ENCODE measurements around the gene SLC35E1. TPM values are rescaled to one million over a fixed set of nuclear protein-coding genes. Genes with fewer than 3 reads are reported as not detected.
"Not testable (repeated sequence)": the region's sequence is repeated elsewhere in the genome, so short reads cannot be mapped to it uniquely, and the experiment has no call there.

The SLC35E1 gene
- total and polyA plus RNA-seq, 2 donors (not counting 3 experiments of a cell fraction or from before 2014, with no cell fraction given) = 36.0 to 37.5 TPM

GRCh38 chr19:16514383-16515019 is 57.7 kb downstream of the SLC35E1 start:
- no peaks in the 10 kb centered on the region for H3K9me1 ChIP-seq (replicated peaks; ENCODE audit: control insufficient read depth, extremely low read depth, insufficient read depth, low read length)
- H3K27me3 ChIP-seq (ENCODE audit: control insufficient read depth in 2 of 2, insufficient read depth in 2 of 2, low read length in 2 of 2) = no peaks in the 10 kb centered on the region
- no peaks in the 10 kb centered on the region for H3K79me2 ChIP-seq (ENCODE audit: control insufficient read depth, insufficient read depth, low read length)
- POLR2A ChIA-PET = interaction anchor here (0.6 kb wide), 2 partner anchors 13 to 73 kb away, joined by 3 to 6 read pairs; no protein-coding TSS in a partner anchor
- no TSS peak for BruUV-seq (replicated peaks)
- H2AFZ ChIP-seq (ENCODE audit: low read depth, low read length) = no peak overlapping the region
- dilution Hi-C loops (cut with MboI; ENCODE audit: extremely low pct_ligation_motif_present, low sequenced_read_pairs) (no loop called here), intact Hi-C loops (cut with micrococcal nuclease) (no loop called here)
- H3K4me1 ChIP-seq (ENCODE audit: control insufficient read depth, extremely low read depth, insufficient read depth, low read length) = no peaks in the 10 kb centered on the region
- no peaks in the 10 kb centered on the region for H4K20me1 ChIP-seq (replicated peaks; ENCODE audit: control insufficient read depth, extremely low read depth, insufficient read depth, low read length)
- peaks cover 7 to 26% of the 10 kb centered on the region in 2 experiments for H3K36me3 ChIP-seq (ENCODE audit: control insufficient read depth in 2 of 2, extremely low read depth in 1 of 2, insufficient read depth in 2 of 2, low read length in 2 of 2)
- H3K9ac ChIP-seq (replicated peaks; ENCODE audit: extremely low read depth, insufficient read depth, low read length) = no peak overlapping the region
- H3K4me3 ChIP-seq (replicated peaks in 1 of 3; ENCODE audit: insufficient read depth in 1 of 3, low read depth in 1 of 3, low read length in 3 of 3) = no peak overlapping the region
- no peak overlapping the region for H3K4me2 ChIP-seq (ENCODE audit: insufficient read depth, low read length)
- no peak for FAIRE-seq
- CTCF ChIA-PET = interaction anchor here (1.3 kb wide), 1 partner anchor 18 kb away, joined by 4 read pairs; the partner anchor contains the start of genes C19orf44 and CALR3
- H3K27ac ChIP-seq (ENCODE audit: insufficient read depth, low read depth, low read length) = no peak overlapping the region
- TF ChIP-seq POLR2AphosphoS5 (IDR thresholded peaks at IDR 0.05; ENCODE audit: insufficient read depth, low read depth, low read length) (no peak), POLR2A (IDR thresholded peaks at IDR 0.05; ENCODE audit: low read depth, low read length) (no peak)
- DNase-seq (ENCODE audit: low read depth, low spot score) = no peak
- no peaks in the 10 kb centered on the region for H3K9me3 ChIP-seq (replicated peaks; ENCODE audit: control insufficient read depth, insufficient read depth, low read length)

GRCh38 chr19:16512611-16513010 is 59.6 kb downstream of the SLC35E1 start:
- H3K27me3 ChIP-seq (ENCODE audit: control insufficient read depth in 2 of 2, insufficient read depth in 2 of 2, low read length in 2 of 2); H2AFZ ChIP-seq (ENCODE audit: low read depth, low read length); H3K9me3 ChIP-seq (replicated peaks; ENCODE audit: control insufficient read depth, insufficient read depth, low read length); H3K9me1 ChIP-seq (replicated peaks; ENCODE audit: control insufficient read depth, extremely low read depth, insufficient read depth, low read length); DNase-seq (ENCODE audit: low read depth, low spot score); FAIRE-seq; H3K4me3 ChIP-seq (replicated peaks in 1 of 3; ENCODE audit: insufficient read depth in 1 of 3, low read depth in 1 of 3, low read length in 3 of 3); H3K27ac ChIP-seq (ENCODE audit: insufficient read depth, low read depth, low read length); dilution Hi-C loops (cut with MboI; ENCODE audit: extremely low pct_ligation_motif_present, low sequenced_read_pairs); H3K79me2 ChIP-seq (ENCODE audit: control insufficient read depth, insufficient read depth, low read length); BruUV-seq (replicated peaks); intact Hi-C loops (cut with micrococcal nuclease); H4K20me1 ChIP-seq (replicated peaks; ENCODE audit: control insufficient read depth, extremely low read depth, insufficient read depth, low read length); H3K4me2 ChIP-seq (ENCODE audit: insufficient read depth, low read length); H3K9ac ChIP-seq (replicated peaks; ENCODE audit: extremely low read depth, insufficient read depth, low read length); CTCF ChIA-PET; POLR2A ChIA-PET; H3K4me1 ChIP-seq (ENCODE audit: control insufficient read depth, extremely low read depth, insufficient read depth, low read length): not testable (repeated sequence)
- peaks cover 0 to 20% of the 10 kb centered on the region in 2 experiments for H3K36me3 ChIP-seq (ENCODE audit: control insufficient read depth in 2 of 2, extremely low read depth in 1 of 2, insufficient read depth in 2 of 2, low read length in 2 of 2)

Measured in endothelial cell of umbilical vein (primary cell).